Measurements from ENCODE around the gene FSCN2. TPM values are rescaled to one million over a fixed set of nuclear protein-coding genes. Genes with fewer than 3 reads are reported as not detected.

FSCN2 gene
- total and polyA plus RNA-seq, 8 donors: 2.5 to 15.3 (median 10.7) TPM

GRCh38 chr17:81534157-81535006 is 6.2 kb downstream of the FSCN2 start:
- ATAC-seq (no peak), DNase-seq (peak in 2 of 6 donors; percentile 42 to 67), FAIRE-seq (no peak)
- H3K27me3 ChIP-seq: no peaks in the 10 kb centered on the region
- no peaks in the 10 kb centered on the region for H3K36me3 ChIP-seq
- no peak overlapping the region for H3K27ac ChIP-seq
- H3K9me3 ChIP-seq: no peaks in the 10 kb centered on the region
- no peak overlapping the region for H3K4me3 ChIP-seq
- 64 to 70% methylated on average over 6 of the region's 6 CpGs for WGBS, 2 donors
- TF ChIP-seq CTCF (IDR thresholded peaks at IDR 0.05): no peak
- intact Hi-C loops (cut with DNase I): loop anchor here in 1 of 3 donors (5.0 kb wide), 1 partner anchor 392 kb away; no protein-coding TSS in a partner anchor
- peaks cover 0 to 17% (median 0%) of the 10 kb centered on the region in 3 donors for H3K4me1 ChIP-seq

GRCh38 chr17:81535007-81535328 is 6.8 kb downstream of the FSCN2 start:
- H3K36me3 ChIP-seq: peaks cover 0 to 3% (median 0%) of the 10 kb centered on the region in 3 donors
- H3K4me1 ChIP-seq: peaks cover 0 to 17% (median 0%) of the 10 kb centered on the region in 3 donors
- no peaks in the 10 kb centered on the region for H3K27me3 ChIP-seq
- ATAC-seq (no peak), DNase-seq (no peak), FAIRE-seq (no peak)
- no peak for TF ChIP-seq CTCF (IDR thresholded peaks at IDR 0.05)
- no peak overlapping the region for H3K4me3 ChIP-seq
- H3K27ac ChIP-seq: no peak overlapping the region
- 78 to 93% methylated on average over 5 of the region's 5 CpGs for WGBS, 2 donors
- no peaks in the 10 kb centered on the region for H3K9me3 ChIP-seq
- intact Hi-C loops (cut with DNase I): loop anchor here in 1 of 3 donors (5.0 kb wide), 1 partner anchor 393 kb away; no protein-coding TSS in a partner anchor

GRCh38 chr17:81535480-81536298 is 7.5 kb downstream of the FSCN2 start:
- H3K9me3 ChIP-seq: no peaks in the 10 kb centered on the region
- 24 to 32% methylated on average over 13 of the region's 13 CpGs for WGBS, 2 donors
- H3K36me3 ChIP-seq: peaks cover 0 to 10% (median 0%) of the 10 kb centered on the region in 3 donors
- H3K4me3 ChIP-seq: peak overlapping the region in 1 of 4 donors; percentile 58
- no peak for ATAC-seq
- TF ChIP-seq CTCF (IDR thresholded peaks at IDR 0.05): no peak
- DNase-seq: no peak
- peak overlapping the region in 2 of 4 donors; percentile 18 to 85 for H3K27ac ChIP-seq
- peaks cover 0 to 17% (median 0%) of the 10 kb centered on the region in 3 donors for H3K4me1 ChIP-seq
- FAIRE-seq: no peak
- no peaks in the 10 kb centered on the region for H3K27me3 ChIP-seq
- intact Hi-C loops (cut with DNase I): loop anchor here in 1 of 3 donors (5.0 kb wide), 1 partner anchor 393 kb away; no protein-coding TSS in a partner anchor

GRCh38 chr17:81536299-81537290 is 8.4 kb downstream of the FSCN2 start:
- Histone ChIP-seq H3K36me3 (peaks cover 0 to 10% (median 0%) of the 10 kb centered on the region in 3 donors), H3K4me1 (peaks cover 0 to 17% (median 0%) of the 10 kb centered on the region in 3 donors), H3K27me3 (no peaks in the 10 kb centered on the region), H3K9me3 (no peaks in the 10 kb centered on the region), H3K4me3 (peak overlapping the region; percentile 1 to 58 (median 26)), H3K27ac (peak overlapping the region; percentile 58 to 85 (median 73))
- peak; percentile 54 to 69 (median 64) for ATAC-seq
- no peak for FAIRE-seq
- intact Hi-C loops (cut with DNase I): loop anchor here in 1 of 3 donors (5.0 kb wide), 1 partner anchor 394 kb away; no protein-coding TSS in a partner anchor
- TF ChIP-seq CTCF (IDR thresholded peaks at IDR 0.05): no peak
- 8 to 10% methylated on average over 84 to 89 of the region's 89 CpGs for WGBS, 2 donors
- peak; percentile 94 to 98 (median 96) for DNase-seq

All from pancreas (tissue), 10 donors.